ENCODE data around the gene POU6F2.
"Not testable (repeated sequence)": the region's sequence is repeated elsewhere in the genome, so short reads cannot be mapped to it uniquely, and the experiment has no call there.

- not testable (repeated sequence) for TF ChIP-seq CTCF (conservative IDR thresholded peaks at IDR 0.05; ENCODE audit: low read length); EZH2phosphoT487 (IDR thresholded peaks at IDR 0.05; ENCODE audit: borderline replicate concordance)
Measured at GRCh38 chr7:39331607-39332006, 353.9 kb downstream of the POU6F2 start.

Data from Loucy (cell line).